NCI-H510A (cell line): ENCODE measurements around the gene CNNM4.

ENCODE experiments used
- DNase-seq: peaks from one replicate; lab custom pipeline; 2025; lab: John Stamatoyannopoulos, UW

Gene CNNM4

DNA sequence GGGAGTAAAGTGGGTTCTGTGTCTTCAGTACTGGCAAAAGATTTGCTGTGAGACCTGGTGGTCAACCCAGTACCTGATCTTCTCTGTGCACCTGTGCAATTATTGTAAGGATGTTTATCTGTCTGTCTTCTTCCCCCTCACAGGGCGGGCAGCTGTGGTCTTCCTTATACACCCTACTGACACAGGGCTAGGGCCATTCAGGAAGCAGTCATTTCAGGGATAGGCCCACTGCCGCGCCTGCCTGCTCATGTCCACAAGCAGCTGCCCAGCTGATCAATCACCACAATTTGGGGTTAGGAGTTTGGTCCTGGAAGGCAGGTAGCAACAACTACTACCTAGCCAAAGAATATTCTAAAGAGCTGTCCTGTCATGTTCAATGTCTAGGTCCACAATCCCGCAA is 1.2 kb upstream of the CNNM4 start:
- no peak for DNase-seq

DNA sequence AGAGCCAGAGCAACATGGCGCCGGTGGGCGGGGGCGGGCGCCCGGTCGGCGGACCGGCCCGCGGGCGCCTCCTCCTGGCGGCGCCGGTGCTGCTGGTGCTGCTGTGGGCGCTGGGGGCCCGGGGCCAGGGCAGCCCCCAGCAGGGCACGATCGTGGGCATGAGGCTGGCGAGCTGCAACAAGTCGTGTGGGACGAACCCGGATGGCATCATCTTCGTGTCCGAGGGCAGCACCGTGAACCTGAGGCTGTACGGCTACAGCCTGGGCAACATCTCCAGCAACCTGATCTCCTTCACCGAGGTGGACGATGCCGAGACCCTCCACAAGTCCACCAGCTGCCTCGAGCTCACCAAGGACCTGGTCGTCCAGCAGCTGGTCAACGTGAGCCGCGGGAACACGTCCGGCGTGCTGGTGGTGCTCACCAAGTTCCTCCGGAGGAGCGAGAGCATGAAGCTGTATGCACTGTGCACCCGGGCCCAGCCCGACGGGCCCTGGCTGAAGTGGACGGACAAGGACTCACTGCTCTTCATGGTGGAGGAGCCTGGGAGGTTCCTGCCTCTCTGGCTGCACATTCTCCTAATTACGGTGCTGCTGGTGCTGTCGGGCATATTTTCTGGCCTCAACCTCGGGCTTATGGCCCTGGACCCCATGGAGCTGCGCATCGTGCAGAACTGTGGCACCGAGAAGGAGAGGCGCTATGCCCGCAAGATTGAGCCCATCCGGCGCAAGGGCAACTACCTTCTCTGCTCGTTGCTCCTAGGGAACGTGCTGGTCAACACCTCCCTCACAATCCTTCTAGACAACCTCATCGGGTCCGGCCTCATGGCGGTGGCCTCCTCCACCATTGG is 507 bp downstream of the CNNM4 start:
- DNase-seq, result no peak

DNA sequence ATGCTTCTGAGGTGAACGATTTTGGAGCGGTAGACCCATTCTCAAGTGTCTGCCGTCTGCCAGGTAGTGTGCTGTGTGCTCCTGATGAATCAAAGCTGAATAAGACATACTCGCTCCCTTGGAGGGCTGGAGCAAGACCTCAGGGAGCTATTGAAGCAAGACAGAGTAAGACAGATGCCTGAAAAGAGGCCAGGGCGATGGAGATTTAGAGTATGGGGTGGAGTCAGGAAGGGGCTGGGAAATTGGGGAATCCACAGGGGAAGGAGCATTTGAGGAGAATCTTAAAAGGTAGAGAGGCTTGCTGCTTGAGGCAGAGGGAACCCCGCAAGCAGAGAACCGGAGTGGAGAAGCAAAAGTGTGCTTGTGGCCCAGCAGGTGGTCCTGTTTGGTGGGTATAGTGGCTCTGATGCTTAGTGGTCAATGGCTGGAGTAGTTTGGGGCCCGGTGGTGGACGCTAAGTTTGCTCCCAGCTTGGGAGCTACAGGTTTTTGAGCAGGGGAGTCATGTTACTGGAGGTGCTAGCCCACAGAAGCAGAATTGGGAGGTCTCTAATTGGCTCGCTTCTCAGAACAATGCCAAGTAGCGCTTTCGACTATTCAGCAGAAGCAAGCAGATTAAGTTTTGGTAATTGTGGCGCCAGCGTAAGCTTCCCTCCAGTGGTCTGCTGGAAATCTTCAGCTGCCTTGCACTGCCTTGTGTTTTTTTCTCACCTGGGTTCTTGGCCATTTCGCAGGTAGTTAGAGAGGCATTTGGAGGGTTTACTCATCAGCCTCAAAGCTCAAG is 2.0 kb downstream of the CNNM4 start:
- DNase-seq, result no peak

GRCh38 chr2:96763511-96764252 is 3.0 kb downstream of the CNNM4 start:
- DNase-seq, result no peak

DNA sequence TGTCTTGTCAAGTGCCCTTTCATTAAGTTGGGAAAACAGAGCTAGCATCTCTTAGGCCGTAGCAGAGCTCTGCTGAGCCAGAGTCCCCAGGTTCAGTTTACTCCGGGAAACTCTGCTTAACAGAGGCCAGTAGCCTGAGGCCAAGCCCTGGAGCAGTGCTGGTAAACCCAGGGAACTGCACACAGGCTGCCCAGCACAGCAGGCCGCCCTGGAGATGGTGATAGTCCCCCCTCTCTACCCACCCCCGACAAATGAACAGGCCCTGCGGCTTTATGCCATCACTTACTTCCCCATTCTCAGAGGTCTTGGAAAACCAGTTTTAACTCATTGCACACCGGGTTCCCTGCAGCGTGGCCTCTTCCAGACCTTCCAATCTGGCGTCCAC is 3.5 kb downstream of the CNNM4 start:
- DNase-seq, result no peak

- no peak for DNase-seq
Measured at GRCh38 chr2:96767135-96767871, 6.6 kb downstream of the CNNM4 start.

DNA sequence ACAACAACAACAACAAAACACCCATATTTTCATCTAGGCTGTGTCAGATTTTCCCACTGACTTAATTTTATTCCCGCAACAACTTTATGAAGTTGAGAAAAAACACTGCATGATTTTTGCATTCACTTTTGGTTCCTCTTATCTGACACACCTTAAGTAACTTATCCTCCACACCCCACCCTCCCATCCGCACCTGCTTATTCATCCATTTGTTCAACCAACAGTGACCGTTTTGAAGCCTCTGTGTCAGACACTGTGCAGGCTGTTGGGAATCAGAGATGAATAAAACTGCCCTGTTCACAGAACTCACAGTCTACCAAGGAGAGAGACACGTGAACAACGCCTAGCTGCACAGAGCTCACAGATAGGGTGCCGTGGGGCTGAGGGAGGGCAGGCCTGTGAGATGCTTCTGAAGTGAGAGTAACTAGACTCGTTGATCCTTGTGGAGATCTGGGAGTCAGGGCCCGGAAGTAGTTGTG is 7.4 kb downstream of the CNNM4 start:
- DNase-seq, result no peak

GRCh38 chr2:96769814-96770213 is 9.1 kb downstream of the CNNM4 start:
- DNase-seq, result no peak

DNA sequence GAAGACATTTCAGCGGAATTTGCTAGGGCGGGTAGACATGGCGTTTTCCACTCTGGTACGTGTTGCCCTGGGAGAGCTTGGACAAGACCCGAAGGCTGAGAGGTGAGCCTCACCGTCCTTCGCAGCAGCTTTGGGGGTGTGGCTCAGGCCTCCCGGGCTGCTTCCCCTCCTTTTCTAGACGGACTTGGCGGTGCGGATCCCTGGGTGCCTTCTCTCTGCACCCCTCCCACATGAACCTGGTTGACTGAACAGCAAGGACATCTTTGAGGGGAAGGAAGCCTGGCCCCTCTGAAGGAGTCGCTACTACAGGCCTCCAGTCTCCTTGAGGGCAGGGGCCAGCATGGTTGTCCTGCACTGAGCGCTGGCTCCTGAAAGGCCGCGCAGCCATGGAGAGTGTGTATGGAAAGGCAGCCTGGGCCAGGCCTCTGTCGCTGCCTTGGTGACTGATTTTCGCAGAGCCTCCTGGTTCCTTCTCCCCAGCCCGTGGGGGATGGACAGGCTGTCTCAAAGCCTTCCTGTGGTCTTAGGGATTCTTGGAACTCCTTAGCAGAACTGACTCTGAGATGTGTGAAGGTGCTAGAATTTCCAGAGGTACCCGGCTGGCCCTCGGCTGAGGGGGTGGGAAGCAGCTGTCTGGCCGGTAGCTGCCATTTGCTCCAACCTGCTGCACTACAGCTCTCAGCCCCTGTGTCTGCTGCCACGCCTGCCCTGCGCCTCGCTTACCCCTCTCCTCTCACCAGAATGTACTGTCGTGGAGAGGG is 9.9 kb downstream of the CNNM4 start:
- DNase-seq, result no peak

GRCh38 chr2:96771796-96772618 is 11.3 kb downstream of the CNNM4 start:
- peak; percentile 41 for DNase-seq

GRCh38 chr2:96772903-96773671 is 12.4 kb downstream of the CNNM4 start:
- no peak for DNase-seq

DNA sequence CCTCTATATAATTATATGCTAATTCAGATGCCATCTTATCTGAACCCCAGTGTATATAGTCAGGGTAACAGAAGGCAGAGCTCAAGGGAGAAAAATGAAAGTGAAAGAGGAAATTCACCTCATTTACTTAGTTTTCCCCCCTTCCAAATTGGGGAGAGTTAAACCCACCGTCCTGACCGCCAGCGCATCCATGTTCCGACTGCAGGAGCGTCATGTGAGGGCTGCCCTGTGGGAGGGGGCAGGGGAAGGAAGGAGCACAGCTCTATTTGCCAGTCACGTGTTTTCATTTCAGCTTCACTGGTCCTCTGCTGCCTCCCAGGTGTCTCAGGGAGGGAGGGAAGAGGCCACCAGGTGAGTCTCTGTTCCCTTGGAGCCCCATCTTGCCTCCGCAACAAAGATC is 13.2 kb downstream of the CNNM4 start:
- no peak for DNase-seq

GRCh38 chr2:96775160-96775559 is 14.5 kb downstream of the CNNM4 start:
- no peak for DNase-seq

DNA sequence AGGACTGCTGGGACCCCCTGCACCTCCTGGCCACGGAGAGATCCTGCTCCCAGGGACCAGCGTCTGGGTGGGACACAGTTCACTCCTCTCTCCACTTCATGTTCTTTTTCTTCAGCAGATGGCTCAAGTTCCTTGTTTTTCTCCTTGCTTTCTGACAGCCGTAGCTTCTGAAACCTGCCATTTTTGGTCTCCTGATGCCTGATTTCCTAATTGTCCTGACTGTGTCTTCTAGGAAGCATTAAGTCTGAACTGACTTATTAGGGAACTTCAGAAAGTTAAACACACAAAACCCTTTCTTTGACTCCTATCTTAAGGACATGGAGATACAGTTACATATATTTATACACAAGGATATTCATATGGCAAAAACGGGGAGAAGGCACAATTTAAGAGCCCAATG is 22.7 kb downstream of the CNNM4 start:
- DNase-seq, result no peak

GRCh38 chr2:96787411-96787810 is 26.7 kb downstream of the CNNM4 start:
- DNase-seq, result no peak

GRCh38 chr2:96788442-96789244 is 27.9 kb downstream of the CNNM4 start:
- peak; percentile 9 for DNase-seq

- DNase-seq, result no peak
Measured at GRCh38 chr2:96789245-96789617, 28.5 kb downstream of the CNNM4 start.
